ENCODE results near the gene FAM9A. TPM values are rescaled to one million over a fixed set of nuclear protein-coding genes. Genes with fewer than 3 reads are reported as not detected.
"Not testable (repeated sequence)": the region's sequence is repeated elsewhere in the genome, so short reads cannot be mapped to it uniquely, and the experiment has no call there.

FAM9A gene
- total RNA-seq, 1 donor from 2014 or later: not detected

- FAIRE-seq (peak; percentile 98), DNase-seq (ENCODE audit: low read depth) (peak; percentile 25)
- Histone ChIP-seq H3K27me3 (ENCODE audit: control insufficient read depth, insufficient read depth, low read length) (no peaks in the 10 kb centered on the region), H3K36me3 (ENCODE audit: control insufficient read depth, insufficient read depth, low read length) (no peaks in the 10 kb centered on the region), H3K4me3 (ENCODE audit: low read depth, low read length) (no peak overlapping the region)
- no peak for TF ChIP-seq CTCF (IDR thresholded peaks at IDR 0.05; ENCODE audit: insufficient read depth, low read length, severe bottlenecking)
These were observed 2.1 kb upstream of the FAM9A start for GRCh38 chrX:8803326-8803725.

- FAIRE-seq; H3K4me3 ChIP-seq (ENCODE audit: low read depth, low read length); H3K27me3 ChIP-seq (ENCODE audit: control insufficient read depth, insufficient read depth, low read length); DNase-seq (ENCODE audit: low read depth); H3K36me3 ChIP-seq (ENCODE audit: control insufficient read depth, insufficient read depth, low read length): not testable (repeated sequence)
These were observed 832 bp downstream of the FAM9A start for GRCh38 chrX:8800351-8800750.

- DNase-seq (ENCODE audit: low read depth); H3K4me3 ChIP-seq (ENCODE audit: low read depth, low read length); H3K36me3 ChIP-seq (ENCODE audit: control insufficient read depth, insufficient read depth, low read length); H3K27me3 ChIP-seq (ENCODE audit: control insufficient read depth, insufficient read depth, low read length); FAIRE-seq: not testable (repeated sequence)
These were observed 1.9 kb downstream of the FAM9A start for GRCh38 chrX:8799281-8799680.

- DNase-seq (ENCODE audit: low read depth); H3K27me3 ChIP-seq (ENCODE audit: control insufficient read depth, insufficient read depth, low read length); FAIRE-seq; H3K36me3 ChIP-seq (ENCODE audit: control insufficient read depth, insufficient read depth, low read length); H3K4me3 ChIP-seq (ENCODE audit: low read depth, low read length): not testable (repeated sequence)
These were observed 2.5 kb downstream of the FAM9A start for GRCh38 chrX:8798702-8799101.

- H3K27me3 ChIP-seq (ENCODE audit: control insufficient read depth, insufficient read depth, low read length); DNase-seq (ENCODE audit: low read depth); FAIRE-seq; H3K36me3 ChIP-seq (ENCODE audit: control insufficient read depth, insufficient read depth, low read length); H3K4me3 ChIP-seq (ENCODE audit: low read depth, low read length): not testable (repeated sequence)
These were observed 14.1 kb downstream of the FAM9A start for GRCh38 chrX:8787119-8787518.

- Histone ChIP-seq H3K36me3 (ENCODE audit: control insufficient read depth, insufficient read depth, low read length) (no peaks in the 10 kb centered on the region), H3K27me3 (ENCODE audit: control insufficient read depth, insufficient read depth, low read length) (no peaks in the 10 kb centered on the region), H3K4me3 (ENCODE audit: low read depth, low read length) (no peak overlapping the region)
- DNase-seq (ENCODE audit: low read depth) (no peak), FAIRE-seq (no peak)
- no peak for TF ChIP-seq CTCF (IDR thresholded peaks at IDR 0.05; ENCODE audit: insufficient read depth, low read length, severe bottlenecking)
These were observed 17.0 kb downstream of the FAM9A start for GRCh38 chrX:8784162-8784561.

GRCh38 chrX:8783714-8784098 lies 17.5 kb downstream of the FAM9A start:
- FAIRE-seq (no peak), DNase-seq (ENCODE audit: low read depth) (no peak)

More at GRCh38 chrX:8783714-8784098, 17.5 kb downstream of the FAM9A start:
- H3K4me3 ChIP-seq (ENCODE audit: low read depth, low read length): no peak overlapping the region
- H3K27me3 ChIP-seq (ENCODE audit: control insufficient read depth, insufficient read depth, low read length): no peaks in the 10 kb centered on the region
- H3K36me3 ChIP-seq (ENCODE audit: control insufficient read depth, insufficient read depth, low read length): no peaks in the 10 kb centered on the region
- no peak for TF ChIP-seq CTCF (IDR thresholded peaks at IDR 0.05; ENCODE audit: insufficient read depth, low read length, severe bottlenecking)

Measured in bronchial epithelial cell (primary cell).